ENCODE results near the gene GBX1. TPM values are rescaled to one million over a fixed set of nuclear protein-coding genes. Genes with fewer than 3 reads are reported as not detected.

GBX1 gene
- total RNA-seq, 1 donor from 2014 or later = not detected

Other genes starting within 250 kb of the GBX1 start
- gene KCNH2, start 189.4 kb downstream of the GBX1 start, total RNA-seq = 0.87 TPM in 1 of 2 replicates, not detected in the other
- 16.5 and 22.0 TPM in 2 replicates for gene NOS3, start 176.7 kb downstream of the GBX1 start, total RNA-seq
- gene ATG9B, start 143.2 kb downstream of the GBX1 start, total RNA-seq = 0.10 TPM in 1 of 2 replicates, not detected in the other
- 24.5 and 47.5 TPM in 2 replicates for gene ABCB8, start 139.2 kb downstream of the GBX1 start, total RNA-seq
- 0.15 and 1.6 TPM in 2 replicates for gene ASIC3, start 119.2 kb downstream of the GBX1 start, total RNA-seq
- 19.1 and 21.1 TPM in 2 replicates for gene CDK5, start 109.8 kb downstream of the GBX1 start, total RNA-seq
- 114 and 175 TPM in 2 replicates for gene SLC4A2, start 108.1 kb downstream of the GBX1 start, total RNA-seq
- gene FASTK, start 86.9 kb downstream of the GBX1 start, total RNA-seq = 67.0 and 81.7 TPM in 2 replicates
- gene TMUB1, start 84.2 kb downstream of the GBX1 start, total RNA-seq = 40.1 and 50.9 TPM in 2 replicates
- 70.7 and 99.7 TPM in 2 replicates for gene AGAP3, start 81.2 kb downstream of the GBX1 start, total RNA-seq
- not detected in 2 replicates for gene ASB10, start 19.6 kb upstream of the GBX1 start, total RNA-seq
- not detected in 2 replicates for gene H2BK1, start 42.8 kb upstream of the GBX1 start, total RNA-seq
- 58.3 and 59.3 TPM in 2 replicates for gene ABCF2, start 59.5 kb upstream of the GBX1 start, total RNA-seq
- gene CHPF2, start 64.8 kb upstream of the GBX1 start, total RNA-seq = 116 and 140 TPM in 2 replicates
- 5.5 and 5.6 TPM in 2 replicates for gene SMARCD3, start 81.0 kb upstream of the GBX1 start, total RNA-seq
- gene NUB1, start 174.1 kb upstream of the GBX1 start, total RNA-seq = 39.6 and 42.1 TPM in 2 replicates
- 1.5 and 4.3 TPM in 2 replicates for gene WDR86, start 242.3 kb upstream of the GBX1 start, total RNA-seq

Data from glomerular endothelial cell (primary cell).